Measurements from ENCODE around the gene LRRIQ3.
"Not testable (repeated sequence)": the region's sequence is repeated elsewhere in the genome, so short reads cannot be mapped to it uniquely, and the experiment has no call there.

The LRRIQ3 gene

GRCh38 chr1:74193908-74194307, 4.1 kb downstream of the LRRIQ3 start:
- no peak overlapping the region for H3K27ac Mint-ChIP-seq
- peaks cover 8% of the 10 kb centered on the region for H3K4me1 Mint-ChIP-seq (ENCODE audit: low read depth)
- peaks cover 8% of the 10 kb centered on the region for H3K27me3 Mint-ChIP-seq (ENCODE audit: low read depth)
- H3K4me3 Mint-ChIP-seq, result no peak overlapping the region
- no peaks in the 10 kb centered on the region for H3K9me3 Mint-ChIP-seq
- H3K36me3 Mint-ChIP-seq (ENCODE audit: low read depth), result peaks cover 2% of the 10 kb centered on the region

DNA sequence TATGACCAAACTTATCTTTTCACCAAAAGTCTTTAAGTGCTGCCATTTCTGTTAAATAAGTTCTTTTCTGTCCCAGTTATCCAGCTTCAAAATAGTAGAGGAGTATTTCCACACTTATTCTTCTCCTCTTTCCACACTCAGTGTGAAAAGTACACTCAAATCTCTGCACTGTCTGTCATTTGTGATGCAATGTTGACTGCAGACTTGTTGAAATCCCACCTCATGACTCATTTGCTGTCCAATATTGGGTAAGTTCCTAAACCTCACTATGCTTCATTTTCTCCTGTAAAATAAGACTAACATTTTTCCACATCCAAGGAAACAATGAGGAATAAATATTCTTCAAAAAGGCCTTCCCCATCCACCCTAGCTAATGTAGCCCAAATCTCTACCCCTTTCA, 17.5 kb downstream of the LRRIQ3 start:
- Mint-ChIP-seq H3K4me1 (ENCODE audit: low read depth) (no peaks in the 10 kb centered on the region), H3K36me3 (ENCODE audit: low read depth) (no peaks in the 10 kb centered on the region), H3K27me3 (ENCODE audit: low read depth) (no peaks in the 10 kb centered on the region)

GRCh38 chr1:74174423-74174822, 23.6 kb downstream of the LRRIQ3 start:
- H3K4me1 Mint-ChIP-seq (ENCODE audit: low read depth); H3K27ac Mint-ChIP-seq; H3K27me3 Mint-ChIP-seq (ENCODE audit: low read depth); H3K4me3 Mint-ChIP-seq; H3K9me3 Mint-ChIP-seq; H3K36me3 Mint-ChIP-seq (ENCODE audit: low read depth): not testable (repeated sequence)

More for the DNA sequence above, 17.5 kb downstream of the LRRIQ3 start:
- Mint-ChIP-seq H3K9me3 (no peaks in the 10 kb centered on the region), H3K4me3 (no peak overlapping the region), H3K27ac (no peak overlapping the region)

DNA sequence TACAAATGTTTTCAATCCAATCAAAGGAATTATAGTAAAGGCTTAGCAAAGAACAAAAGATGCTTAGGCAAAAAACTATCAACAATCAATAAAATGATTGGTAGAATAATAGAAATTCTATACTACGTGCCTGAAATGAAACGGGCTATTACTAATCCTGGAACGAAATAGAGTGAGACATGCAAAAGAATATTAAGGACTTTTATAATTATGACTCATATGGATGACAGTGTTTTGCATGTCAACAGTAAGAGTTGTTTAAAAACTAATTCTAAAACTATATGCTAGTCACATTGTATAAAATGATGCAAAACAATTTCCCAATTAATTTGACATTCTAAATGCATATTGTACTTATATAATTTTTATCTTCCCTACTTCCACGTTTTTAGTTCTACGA, 35.6 kb downstream of the LRRIQ3 start:
- Mint-ChIP-seq H3K27ac (no peak overlapping the region), H3K27me3 (ENCODE audit: low read depth) (no peaks in the 10 kb centered on the region), H3K4me1 (ENCODE audit: low read depth) (no peaks in the 10 kb centered on the region), H3K4me3 (no peak overlapping the region), H3K9me3 (no peaks in the 10 kb centered on the region), H3K36me3 (ENCODE audit: low read depth) (no peaks in the 10 kb centered on the region)

GRCh38 chr1:74161497-74161896, 36.5 kb downstream of the LRRIQ3 start:
- no peak overlapping the region for H3K4me3 Mint-ChIP-seq
- no peaks in the 10 kb centered on the region for H3K4me1 Mint-ChIP-seq (ENCODE audit: low read depth)

GRCh38 chr1:74160046-74160445, 37.9 kb downstream of the LRRIQ3 start:
- Mint-ChIP-seq H3K4me3 (no peak overlapping the region), H3K27me3 (ENCODE audit: low read depth) (no peaks in the 10 kb centered on the region), H3K27ac (no peak overlapping the region), H3K4me1 (ENCODE audit: low read depth) (no peaks in the 10 kb centered on the region), H3K9me3 (no peaks in the 10 kb centered on the region), H3K36me3 (ENCODE audit: low read depth) (no peaks in the 10 kb centered on the region)

More at GRCh38 chr1:74161497-74161896, 36.5 kb downstream of the LRRIQ3 start:
- Mint-ChIP-seq H3K27ac (no peak overlapping the region), H3K36me3 (ENCODE audit: low read depth) (no peaks in the 10 kb centered on the region), H3K9me3 (no peaks in the 10 kb centered on the region), H3K27me3 (ENCODE audit: low read depth) (no peaks in the 10 kb centered on the region)

GRCh38 chr1:74145086-74145485, 52.9 kb downstream of the LRRIQ3 start:
- Mint-ChIP-seq H3K4me3 (no peak overlapping the region), H3K27me3 (ENCODE audit: low read depth) (no peaks in the 10 kb centered on the region), H3K27ac (no peak overlapping the region), H3K36me3 (ENCODE audit: low read depth) (no peaks in the 10 kb centered on the region), H3K9me3 (no peaks in the 10 kb centered on the region), H3K4me1 (ENCODE audit: low read depth) (no peaks in the 10 kb centered on the region)

- H3K27ac Mint-ChIP-seq; H3K27me3 Mint-ChIP-seq (ENCODE audit: low read depth); H3K4me1 Mint-ChIP-seq (ENCODE audit: low read depth); H3K4me3 Mint-ChIP-seq; H3K36me3 Mint-ChIP-seq (ENCODE audit: low read depth); H3K9me3 Mint-ChIP-seq: not testable (repeated sequence)
These were observed 80.6 kb downstream of the LRRIQ3 start for GRCh38 chr1:74117370-74117769.

DNA sequence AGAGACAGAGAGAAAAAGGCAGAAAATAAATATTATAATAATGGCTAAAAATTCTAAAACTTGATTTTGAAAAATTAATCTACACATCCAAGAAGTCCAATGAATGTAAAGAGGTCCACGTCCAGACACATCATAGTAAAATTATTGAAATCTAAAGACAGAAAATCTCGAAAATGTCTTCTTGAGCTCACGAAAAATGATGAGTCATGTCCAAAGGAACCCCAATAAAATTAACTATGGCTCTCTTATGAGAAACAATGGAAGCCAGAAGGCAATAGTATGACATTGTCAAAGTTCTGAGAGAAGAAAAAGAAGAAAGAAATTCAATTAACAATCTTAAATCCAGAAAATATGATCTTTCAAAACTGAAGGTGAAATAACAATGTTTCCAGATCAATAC, 84.6 kb downstream of the LRRIQ3 start:
- Mint-ChIP-seq H3K27me3 (ENCODE audit: low read depth) (no peaks in the 10 kb centered on the region), H3K36me3 (ENCODE audit: low read depth) (no peaks in the 10 kb centered on the region), H3K4me1 (ENCODE audit: low read depth) (no peaks in the 10 kb centered on the region), H3K4me3 (no peak overlapping the region), H3K27ac (no peak overlapping the region), H3K9me3 (no peaks in the 10 kb centered on the region)

DNA sequence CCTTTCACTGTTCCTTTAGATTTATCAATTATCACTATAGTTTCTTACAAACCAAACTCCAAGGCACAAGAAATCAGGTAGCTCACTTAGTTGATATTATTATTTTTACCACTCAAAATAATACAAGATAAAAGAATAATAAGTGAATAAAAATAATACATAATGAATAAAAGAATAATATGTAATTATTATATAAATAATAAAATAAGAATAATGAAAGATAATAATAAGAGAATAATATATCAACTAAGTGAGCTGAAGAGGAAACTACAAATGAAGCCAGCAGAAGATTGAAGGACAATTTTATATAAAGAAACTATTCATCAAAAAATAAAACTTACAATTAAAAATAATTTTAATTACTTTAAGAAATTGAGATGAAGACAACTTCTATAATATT, 90.6 kb downstream of the LRRIQ3 start:
- Mint-ChIP-seq H3K36me3 (ENCODE audit: low read depth) (no peaks in the 10 kb centered on the region), H3K4me1 (ENCODE audit: low read depth) (no peaks in the 10 kb centered on the region), H3K9me3 (peaks cover 4% of the 10 kb centered on the region), H3K4me3 (no peak overlapping the region), H3K27me3 (ENCODE audit: low read depth) (no peaks in the 10 kb centered on the region), H3K27ac (no peak overlapping the region)

GRCh38 chr1:74091371-74091770, 106.6 kb downstream of the LRRIQ3 start:
- Mint-ChIP-seq H3K27me3 (ENCODE audit: low read depth) (no peaks in the 10 kb centered on the region), H3K4me1 (ENCODE audit: low read depth) (no peaks in the 10 kb centered on the region), H3K4me3 (no peak overlapping the region), H3K27ac (no peak overlapping the region), H3K36me3 (ENCODE audit: low read depth) (no peaks in the 10 kb centered on the region), H3K9me3 (peaks cover 5% of the 10 kb centered on the region)

GRCh38 chr1:74083128-74083527, 114.8 kb downstream of the LRRIQ3 start:
- Mint-ChIP-seq H3K4me1 (ENCODE audit: low read depth) (no peaks in the 10 kb centered on the region), H3K27me3 (ENCODE audit: low read depth) (no peaks in the 10 kb centered on the region), H3K9me3 (no peaks in the 10 kb centered on the region), H3K4me3 (no peak overlapping the region), H3K36me3 (ENCODE audit: low read depth) (no peaks in the 10 kb centered on the region), H3K27ac (no peak overlapping the region)

- H3K27me3 Mint-ChIP-seq (ENCODE audit: low read depth), result no peaks in the 10 kb centered on the region
- peaks cover 4% of the 10 kb centered on the region for H3K9me3 Mint-ChIP-seq
- no peak overlapping the region for H3K4me3 Mint-ChIP-seq
- no peaks in the 10 kb centered on the region for H3K36me3 Mint-ChIP-seq (ENCODE audit: low read depth)
- H3K4me1 Mint-ChIP-seq (ENCODE audit: low read depth), result no peaks in the 10 kb centered on the region
- H3K27ac Mint-ChIP-seq, result no peak overlapping the region
These were observed 132.9 kb downstream of the LRRIQ3 start for GRCh38 chr1:74065081-74065480.

- Mint-ChIP-seq H3K4me3 (no peak overlapping the region), H3K9me3 (peaks cover 4% of the 10 kb centered on the region), H3K4me1 (ENCODE audit: low read depth) (no peaks in the 10 kb centered on the region), H3K36me3 (ENCODE audit: low read depth) (no peaks in the 10 kb centered on the region), H3K27me3 (ENCODE audit: low read depth) (no peaks in the 10 kb centered on the region), H3K27ac (no peak overlapping the region)
These were observed 140.3 kb downstream of the LRRIQ3 start for GRCh38 chr1:74057719-74058118.

GRCh38 chr1:74053407-74053806, 144.6 kb downstream of the LRRIQ3 start:
- H3K4me1 Mint-ChIP-seq (ENCODE audit: low read depth), result no peaks in the 10 kb centered on the region
- no peaks in the 10 kb centered on the region for H3K36me3 Mint-ChIP-seq (ENCODE audit: low read depth)
- no peaks in the 10 kb centered on the region for H3K27me3 Mint-ChIP-seq (ENCODE audit: low read depth)
- no peaks in the 10 kb centered on the region for H3K9me3 Mint-ChIP-seq
- no peak overlapping the region for H3K27ac Mint-ChIP-seq
- no peak overlapping the region for H3K4me3 Mint-ChIP-seq

DNA sequence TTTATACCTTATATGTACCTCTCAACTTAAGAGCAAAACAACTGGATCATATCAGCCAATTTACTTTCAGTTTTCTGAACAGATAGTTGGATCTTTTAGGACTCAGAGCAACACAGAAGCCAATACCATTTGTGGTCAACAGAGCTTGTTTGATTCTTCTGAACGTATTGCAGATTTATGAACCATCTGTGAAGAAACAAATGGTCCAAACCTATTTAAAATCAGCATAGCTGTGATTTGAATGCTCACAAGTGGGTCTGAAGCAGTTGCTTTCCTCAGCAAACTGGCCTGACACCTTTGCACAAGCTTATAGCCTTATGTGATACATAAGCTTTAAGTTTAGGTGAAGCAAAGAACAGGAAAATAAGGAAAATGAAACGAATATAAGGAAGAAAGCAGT, 147.6 kb downstream of the LRRIQ3 start:
- Mint-ChIP-seq H3K4me1 (ENCODE audit: low read depth) (no peaks in the 10 kb centered on the region), H3K27me3 (ENCODE audit: low read depth) (no peaks in the 10 kb centered on the region), H3K27ac (no peak overlapping the region), H3K4me3 (no peak overlapping the region), H3K36me3 (ENCODE audit: low read depth) (no peaks in the 10 kb centered on the region), H3K9me3 (peaks cover 4% of the 10 kb centered on the region)
